ENCODE data around the gene KCND3.

Gene KCND3

GRCh38 chr1:111988743-111989453 lies 570 bp downstream of the KCND3 start:
- Histone ChIP-seq H3K4me1 (ENCODE audit: control insufficient read depth, insufficient read depth, low read length) (no peaks in the 10 kb centered on the region; the same call in 1 of the 2 replicates), H3K36me3 (ENCODE audit: control insufficient read depth, insufficient read depth, low read length) (no peaks in the 10 kb centered on the region), H3K9ac (ENCODE audit: low read depth, low read length) (no peak overlapping the region), H3K27me3 (ENCODE audit: control insufficient read depth, insufficient read depth, low read length) (peaks cover 70% of the 10 kb centered on the region), H3K4me3 (ENCODE audit: low read depth, low read length) (peak overlapping the region; percentile 60), H3K9me3 (ENCODE audit: control insufficient read depth, insufficient read depth, low read length) (no peaks in the 10 kb centered on the region), H3K27ac (ENCODE audit: low read depth, low read length) (no peak overlapping the region)

DNA sequence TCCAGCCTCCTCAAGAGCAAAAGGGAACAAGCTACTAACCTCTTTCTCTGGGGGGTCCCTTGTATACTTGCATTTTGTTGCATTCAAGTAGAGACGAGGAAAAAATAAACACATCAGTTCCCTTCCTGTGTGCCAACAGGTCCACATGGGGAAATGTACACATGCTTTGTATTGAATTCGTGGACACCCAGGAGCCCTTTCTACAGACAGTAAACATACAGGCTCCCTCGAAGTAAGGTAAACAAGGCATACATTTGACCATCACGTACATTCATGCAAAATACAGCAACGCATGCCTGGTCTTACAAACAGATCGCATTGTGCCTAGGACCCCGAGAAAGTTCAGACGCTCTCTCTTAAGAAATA lies 1.1 kb downstream of the KCND3 start:
- H3K9me3 ChIP-seq (ENCODE audit: control insufficient read depth, insufficient read depth, low read length), result no peaks in the 10 kb centered on the region
- no peak overlapping the region for H3K9ac ChIP-seq (ENCODE audit: low read depth, low read length)
- peak overlapping the region; percentile 60; the same call in 1 of the 2 replicates for H3K4me3 ChIP-seq (ENCODE audit: low read depth, low read length)
- H3K27me3 ChIP-seq (ENCODE audit: control insufficient read depth, insufficient read depth, low read length), result peaks cover 74% of the 10 kb centered on the region
- H3K36me3 ChIP-seq (ENCODE audit: control insufficient read depth, insufficient read depth, low read length), result no peaks in the 10 kb centered on the region
- H3K27ac ChIP-seq (ENCODE audit: low read depth, low read length), result no peak overlapping the region
- no peaks in the 10 kb centered on the region; the same call in 1 of the 2 replicates for H3K4me1 ChIP-seq (ENCODE audit: control insufficient read depth, insufficient read depth, low read length)

DNA sequence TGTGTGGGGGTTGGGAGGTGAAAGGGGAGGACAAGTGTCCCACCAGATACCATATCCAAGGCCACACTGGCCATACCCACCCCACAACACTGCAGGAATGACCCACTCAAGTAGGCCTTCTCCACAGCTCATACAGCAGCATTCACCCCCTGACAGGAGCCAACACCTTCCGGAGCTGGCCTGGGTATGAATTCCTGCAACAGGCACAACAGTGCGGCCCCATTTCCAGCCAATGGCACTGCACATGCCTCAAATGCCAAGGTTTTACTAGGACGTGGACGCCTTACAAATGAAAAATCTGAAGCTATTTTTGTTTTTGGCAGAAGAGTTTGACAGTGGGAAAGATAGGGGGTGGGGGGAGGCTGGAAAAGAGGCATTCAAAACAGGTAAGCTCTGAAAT lies 2.0 kb downstream of the KCND3 start:
- H3K4me1 ChIP-seq (ENCODE audit: control insufficient read depth, insufficient read depth, low read length), result no peaks in the 10 kb centered on the region; the same call in 1 of the 2 replicates
- H3K27ac ChIP-seq (ENCODE audit: low read depth, low read length), result no peak overlapping the region
- H3K9ac ChIP-seq (ENCODE audit: low read depth, low read length), result no peak overlapping the region
- H3K9me3 ChIP-seq (ENCODE audit: control insufficient read depth, insufficient read depth, low read length), result no peaks in the 10 kb centered on the region
- no peaks in the 10 kb centered on the region for H3K36me3 ChIP-seq (ENCODE audit: control insufficient read depth, insufficient read depth, low read length)
- no peak overlapping the region for H3K4me3 ChIP-seq (ENCODE audit: low read depth, low read length)
- peaks cover 68% of the 10 kb centered on the region for H3K27me3 ChIP-seq (ENCODE audit: control insufficient read depth, insufficient read depth, low read length)

- no peak overlapping the region for H3K4me3 ChIP-seq (ENCODE audit: low read depth, low read length)
- H3K27me3 ChIP-seq (ENCODE audit: control insufficient read depth, insufficient read depth, low read length), result peaks cover 34% of the 10 kb centered on the region
- no peak overlapping the region for H3K9ac ChIP-seq (ENCODE audit: low read depth, low read length)
- H3K9me3 ChIP-seq (ENCODE audit: control insufficient read depth, insufficient read depth, low read length), result no peaks in the 10 kb centered on the region
- H3K36me3 ChIP-seq (ENCODE audit: control insufficient read depth, insufficient read depth, low read length), result no peaks in the 10 kb centered on the region
- no peak overlapping the region for H3K27ac ChIP-seq (ENCODE audit: low read depth, low read length)
- no peaks in the 10 kb centered on the region for H3K4me1 ChIP-seq (ENCODE audit: control insufficient read depth, insufficient read depth, low read length)
Measured at GRCh38 chr1:111983500-111983899, 6.0 kb downstream of the KCND3 start.

DNA sequence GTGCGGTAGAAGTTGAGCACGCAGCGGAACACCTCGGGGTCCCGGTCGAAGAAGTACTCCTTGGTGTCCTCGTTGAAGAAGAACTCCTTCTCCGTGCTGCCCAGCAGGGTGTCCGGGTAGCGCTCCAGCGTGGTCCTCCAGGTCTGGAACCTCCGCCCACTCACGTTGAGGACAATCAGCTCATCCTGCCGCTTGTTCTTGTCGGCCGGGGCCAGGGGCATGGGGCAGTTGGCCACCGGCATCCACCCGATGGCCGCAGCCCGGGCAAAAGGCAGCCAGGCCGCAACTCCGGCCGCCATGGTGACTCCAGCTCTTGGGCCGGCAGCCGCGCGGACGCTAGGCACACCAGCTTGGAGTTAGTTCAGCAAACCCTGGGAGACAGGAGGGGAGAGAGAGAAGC lies 7.0 kb downstream of the KCND3 start:
- H3K4me1 ChIP-seq (ENCODE audit: control insufficient read depth, insufficient read depth, low read length), result no peaks in the 10 kb centered on the region
- no peak overlapping the region for H3K27ac ChIP-seq (ENCODE audit: low read depth, low read length)
- H3K27me3 ChIP-seq (ENCODE audit: control insufficient read depth, insufficient read depth, low read length), result peaks cover 23% of the 10 kb centered on the region
- no peaks in the 10 kb centered on the region for H3K36me3 ChIP-seq (ENCODE audit: control insufficient read depth, insufficient read depth, low read length)
- H3K9me3 ChIP-seq (ENCODE audit: control insufficient read depth, insufficient read depth, low read length), result no peaks in the 10 kb centered on the region
- no peak overlapping the region for H3K4me3 ChIP-seq (ENCODE audit: low read depth, low read length)
- no peak overlapping the region for H3K9ac ChIP-seq (ENCODE audit: low read depth, low read length)

DNA sequence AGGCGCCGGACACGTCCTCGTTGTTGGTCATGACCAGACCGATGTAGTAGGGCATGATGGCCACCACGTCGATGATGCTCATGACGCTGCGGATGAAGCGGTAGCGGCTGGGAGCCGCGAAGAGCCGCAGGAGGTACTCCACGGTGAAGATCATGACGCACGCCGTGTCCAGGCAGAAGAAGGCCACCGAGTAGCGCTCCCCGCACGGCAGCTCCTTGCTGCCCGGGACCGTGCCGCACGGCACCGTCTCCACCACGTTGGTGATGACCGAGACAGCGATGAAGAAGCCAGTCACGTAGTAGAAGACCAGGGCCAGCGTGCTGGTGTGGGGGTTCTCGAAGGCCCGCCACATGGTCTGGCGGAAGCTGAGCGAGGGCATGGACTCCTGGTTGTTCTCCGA lies 7.6 kb downstream of the KCND3 start:
- Histone ChIP-seq H3K9me3 (ENCODE audit: control insufficient read depth, insufficient read depth, low read length) (no peaks in the 10 kb centered on the region), H3K9ac (ENCODE audit: low read depth, low read length) (no peak overlapping the region), H3K27ac (ENCODE audit: low read depth, low read length) (no peak overlapping the region), H3K4me3 (ENCODE audit: low read depth, low read length) (no peak overlapping the region), H3K36me3 (ENCODE audit: control insufficient read depth, insufficient read depth, low read length) (no peaks in the 10 kb centered on the region), H3K4me1 (ENCODE audit: control insufficient read depth, insufficient read depth, low read length) (no peaks in the 10 kb centered on the region; the same call in 1 of the 2 replicates), H3K27me3 (ENCODE audit: control insufficient read depth, insufficient read depth, low read length) (peaks cover 17% of the 10 kb centered on the region)

GRCh38 chr1:111981090-111981489 lies 8.4 kb downstream of the KCND3 start:
- Histone ChIP-seq H3K36me3 (ENCODE audit: control insufficient read depth, insufficient read depth, low read length) (no peaks in the 10 kb centered on the region), H3K4me3 (ENCODE audit: low read depth, low read length) (no peak overlapping the region), H3K27me3 (ENCODE audit: control insufficient read depth, insufficient read depth, low read length) (peaks cover 10% of the 10 kb centered on the region), H3K4me1 (ENCODE audit: control insufficient read depth, insufficient read depth, low read length) (no peaks in the 10 kb centered on the region; the same call in 1 of the 2 replicates), H3K9me3 (ENCODE audit: control insufficient read depth, insufficient read depth, low read length) (no peaks in the 10 kb centered on the region), H3K27ac (ENCODE audit: low read depth, low read length) (no peak overlapping the region), H3K9ac (ENCODE audit: low read depth, low read length) (no peak overlapping the region)

DNA sequence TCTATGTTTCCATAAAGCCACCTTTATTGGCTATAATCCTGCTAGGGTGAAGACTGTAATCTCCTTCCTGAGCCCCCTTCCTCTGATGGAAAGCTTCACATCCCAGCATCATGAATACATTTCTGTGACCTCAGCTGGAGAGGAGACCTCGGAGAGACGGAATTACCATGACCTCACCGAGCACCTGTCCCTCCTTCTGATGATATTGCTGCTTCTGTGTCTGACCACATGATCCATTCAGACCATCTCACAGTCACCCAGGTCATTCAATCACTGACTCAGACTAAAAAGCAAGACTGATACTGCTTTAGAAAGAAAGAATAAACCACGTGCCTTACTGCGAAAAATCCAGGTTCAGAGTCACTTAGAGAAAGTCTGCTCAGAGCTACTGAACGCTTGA lies 8.8 kb downstream of the KCND3 start:
- Histone ChIP-seq H3K4me3 (ENCODE audit: low read depth, low read length) (no peak overlapping the region), H3K27ac (ENCODE audit: low read depth, low read length) (no peak overlapping the region), H3K9ac (ENCODE audit: low read depth, low read length) (no peak overlapping the region), H3K36me3 (ENCODE audit: control insufficient read depth, insufficient read depth, low read length) (no peaks in the 10 kb centered on the region), H3K9me3 (ENCODE audit: control insufficient read depth, insufficient read depth, low read length) (no peaks in the 10 kb centered on the region), H3K27me3 (ENCODE audit: control insufficient read depth, insufficient read depth, low read length) (peaks cover 6% of the 10 kb centered on the region), H3K4me1 (ENCODE audit: control insufficient read depth, insufficient read depth, low read length) (no peaks in the 10 kb centered on the region; the same call in 1 of the 2 replicates)

DNA sequence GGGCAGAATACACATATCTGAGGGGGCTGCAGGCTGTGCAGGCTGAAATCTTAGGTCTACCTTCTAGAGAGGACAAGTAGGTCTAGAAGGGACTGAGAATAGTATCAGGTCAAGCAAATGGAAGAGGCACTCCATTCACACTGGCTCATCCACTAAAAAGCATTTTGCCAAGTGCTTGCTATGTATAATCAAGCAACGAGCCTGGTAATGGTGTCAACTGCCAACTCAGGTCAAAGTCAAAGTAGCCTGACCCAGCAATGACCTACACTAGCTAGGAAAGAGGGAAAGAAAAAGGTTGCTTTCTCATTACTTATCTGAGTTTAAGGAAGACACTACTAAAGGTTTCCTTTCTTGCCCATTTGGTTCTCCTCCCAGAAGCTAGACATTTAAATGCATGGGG lies 10.8 kb downstream of the KCND3 start:
- H3K36me3 ChIP-seq (ENCODE audit: control insufficient read depth, insufficient read depth, low read length), result no peaks in the 10 kb centered on the region
- no peak overlapping the region for H3K27ac ChIP-seq (ENCODE audit: low read depth, low read length)
- no peaks in the 10 kb centered on the region for H3K9me3 ChIP-seq (ENCODE audit: control insufficient read depth, insufficient read depth, low read length)
- H3K4me3 ChIP-seq (ENCODE audit: low read depth, low read length), result no peak overlapping the region
- H3K27me3 ChIP-seq (ENCODE audit: control insufficient read depth, insufficient read depth, low read length), result peaks cover 3% of the 10 kb centered on the region; the same call in 1 of the 2 replicates
- no peak overlapping the region for H3K9ac ChIP-seq (ENCODE audit: low read depth, low read length)
- H3K4me1 ChIP-seq (ENCODE audit: control insufficient read depth, insufficient read depth, low read length), result no peaks in the 10 kb centered on the region; the same call in 1 of the 2 replicates

DNA sequence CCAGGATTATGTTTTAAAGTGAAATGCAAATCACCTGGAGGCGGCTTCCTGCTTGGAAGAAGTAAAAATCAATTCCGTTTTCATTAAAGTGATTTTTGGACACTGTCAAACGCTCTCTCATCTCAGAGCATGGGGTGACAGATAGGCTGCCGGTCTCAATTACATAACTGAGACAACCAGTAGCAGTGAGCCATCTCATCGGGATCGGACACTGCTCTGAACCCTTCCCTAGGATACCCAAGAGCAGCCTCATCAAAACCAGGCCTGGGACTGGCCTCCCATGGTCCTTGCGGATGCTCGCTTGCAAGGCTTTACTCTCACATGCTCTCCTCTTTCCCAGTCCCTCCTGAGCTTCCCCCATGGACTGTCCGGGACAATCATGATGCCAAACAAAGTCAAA lies 12.1 kb downstream of the KCND3 start:
- no peak overlapping the region for H3K9ac ChIP-seq (ENCODE audit: low read depth, low read length)
- H3K27me3 ChIP-seq (ENCODE audit: control insufficient read depth, insufficient read depth, low read length), result no peaks in the 10 kb centered on the region; the same call in 1 of the 2 replicates
- no peaks in the 10 kb centered on the region for H3K9me3 ChIP-seq (ENCODE audit: control insufficient read depth, insufficient read depth, low read length)
- H3K4me1 ChIP-seq (ENCODE audit: control insufficient read depth, insufficient read depth, low read length), result no peaks in the 10 kb centered on the region; the same call in 1 of the 2 replicates
- H3K27ac ChIP-seq (ENCODE audit: low read depth, low read length), result no peak overlapping the region
- no peaks in the 10 kb centered on the region for H3K36me3 ChIP-seq (ENCODE audit: control insufficient read depth, insufficient read depth, low read length)
- H3K4me3 ChIP-seq (ENCODE audit: low read depth, low read length), result no peak overlapping the region

- Histone ChIP-seq H3K4me1 (ENCODE audit: control insufficient read depth, insufficient read depth, low read length) (no peaks in the 10 kb centered on the region; the same call in 1 of the 2 replicates), H3K27me3 (ENCODE audit: control insufficient read depth, insufficient read depth, low read length) (no peaks in the 10 kb centered on the region; the same call in 1 of the 2 replicates), H3K36me3 (ENCODE audit: control insufficient read depth, insufficient read depth, low read length) (no peaks in the 10 kb centered on the region), H3K4me3 (ENCODE audit: low read depth, low read length) (no peak overlapping the region), H3K9ac (ENCODE audit: low read depth, low read length) (no peak overlapping the region), H3K9me3 (ENCODE audit: control insufficient read depth, insufficient read depth, low read length) (no peaks in the 10 kb centered on the region), H3K27ac (ENCODE audit: low read depth, low read length) (no peak overlapping the region)
Measured at GRCh38 chr1:111976842-111977241, 12.6 kb downstream of the KCND3 start.

Measured in HUES48 (cell line).